Measurements from ENCODE around the gene CTNNA2. TPM values are rescaled to one million over a fixed set of nuclear protein-coding genes. Genes with fewer than 3 reads are reported as not detected.

The CTNNA2 gene
- total RNA-seq, 4 donors from 2014 or later: not detected

DNA sequence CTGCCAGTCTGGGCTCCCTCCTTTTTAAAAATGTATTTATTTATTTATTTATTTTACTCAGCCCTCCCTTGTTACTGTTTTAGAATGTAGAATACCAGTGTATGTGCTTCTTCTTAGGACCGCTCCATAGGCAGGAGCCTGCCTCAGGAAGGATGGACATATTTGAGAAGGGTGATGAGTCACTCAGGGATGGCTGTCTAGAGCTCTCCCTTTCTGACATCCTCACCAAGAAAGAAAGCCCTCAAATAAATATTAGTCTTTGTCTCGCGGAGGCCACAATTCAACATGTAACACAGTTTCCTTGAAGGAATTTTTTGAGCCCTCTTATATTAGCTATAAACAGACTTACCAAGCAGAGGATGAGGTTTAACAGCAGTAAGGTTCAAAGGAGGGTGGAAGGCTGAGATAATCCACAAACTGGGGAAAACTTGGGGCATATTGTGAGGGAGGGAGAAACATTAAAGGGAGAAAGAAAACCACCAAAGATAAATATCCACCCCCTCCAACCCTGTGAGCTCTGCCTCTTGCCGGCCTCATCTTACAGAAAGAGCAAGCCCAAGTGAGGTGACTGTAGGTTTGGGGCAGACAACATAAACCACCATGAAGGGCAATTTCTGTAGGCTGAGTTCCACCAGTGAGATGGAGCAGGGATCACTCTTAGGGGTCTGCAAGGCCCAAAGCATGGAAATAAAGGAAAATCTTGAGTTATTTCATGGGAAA is 628.3 kb downstream of the CTNNA2 start:
- TF ChIP-seq, protein P1, sequence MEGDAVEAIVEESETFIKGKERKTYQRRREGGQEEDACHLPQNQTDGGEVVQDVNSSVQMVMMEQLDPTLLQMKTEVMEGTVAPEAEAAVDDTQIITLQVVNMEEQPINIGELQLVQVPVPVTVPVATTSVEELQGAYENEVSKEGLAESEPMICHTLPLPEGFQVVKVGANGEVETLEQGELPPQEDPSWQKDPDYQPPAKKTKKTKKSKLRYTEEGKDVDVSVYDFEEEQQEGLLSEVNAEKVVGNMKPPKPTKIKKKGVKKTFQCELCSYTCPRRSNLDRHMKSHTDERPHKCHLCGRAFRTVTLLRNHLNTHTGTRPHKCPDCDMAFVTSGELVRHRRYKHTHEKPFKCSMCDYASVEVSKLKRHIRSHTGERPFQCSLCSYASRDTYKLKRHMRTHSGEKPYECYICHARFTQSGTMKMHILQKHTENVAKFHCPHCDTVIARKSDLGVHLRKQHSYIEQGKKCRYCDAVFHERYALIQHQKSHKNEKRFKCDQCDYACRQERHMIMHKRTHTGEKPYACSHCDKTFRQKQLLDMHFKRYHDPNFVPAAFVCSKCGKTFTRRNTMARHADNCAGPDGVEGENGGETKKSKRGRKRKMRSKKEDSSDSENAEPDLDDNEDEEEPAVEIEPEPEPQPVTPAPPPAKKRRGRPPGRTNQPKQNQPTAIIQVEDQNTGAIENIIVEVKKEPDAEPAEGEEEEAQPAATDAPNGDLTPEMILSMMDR (IDR thresholded peaks at IDR 0.05; ENCODE audit: low read depth): no peak

DNA sequence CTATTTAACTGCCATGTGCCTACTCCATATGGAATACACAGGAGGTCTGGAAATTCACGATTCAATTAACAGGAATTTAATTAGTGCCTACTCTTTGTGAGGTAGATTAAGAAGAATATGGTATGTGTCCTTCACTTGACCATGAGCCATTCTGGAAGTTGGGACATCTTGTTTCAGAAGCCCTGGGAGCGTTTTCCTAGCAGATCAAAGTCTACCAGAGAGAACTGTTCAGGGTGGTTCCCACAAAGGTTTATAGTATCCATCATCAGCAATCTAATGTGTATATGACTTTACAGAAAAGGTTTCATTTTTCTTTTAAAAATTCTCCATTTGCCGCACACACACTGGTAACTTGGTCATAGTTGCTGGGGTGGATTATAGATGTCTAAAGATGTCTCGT is 632.6 kb downstream of the CTNNA2 start:
- TF ChIP-seq, protein P1 (IDR thresholded peaks at IDR 0.05; ENCODE audit: low read depth): no peak

DNA sequence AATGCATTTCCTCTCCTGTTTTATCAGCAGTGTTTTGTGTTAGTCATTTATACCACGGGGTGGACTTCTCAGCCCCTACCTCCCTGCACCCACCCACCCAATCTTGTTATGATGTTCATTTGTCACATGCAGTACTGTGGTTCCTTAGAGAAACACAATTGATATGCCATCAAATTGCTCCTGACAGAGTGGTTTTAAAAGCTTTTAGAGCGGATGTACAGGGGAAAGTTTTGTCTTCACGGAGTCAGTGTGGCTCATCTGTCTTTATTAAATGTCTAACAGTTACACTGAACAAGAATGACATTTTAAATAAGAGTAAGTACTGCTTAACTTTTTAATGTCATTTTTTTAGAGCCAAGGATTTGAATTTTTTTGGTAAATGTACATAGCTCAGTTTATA is 634.8 kb downstream of the CTNNA2 start:
- TF ChIP-seq, protein P1 (IDR thresholded peaks at IDR 0.05; ENCODE audit: low read depth): no peak

DNA sequence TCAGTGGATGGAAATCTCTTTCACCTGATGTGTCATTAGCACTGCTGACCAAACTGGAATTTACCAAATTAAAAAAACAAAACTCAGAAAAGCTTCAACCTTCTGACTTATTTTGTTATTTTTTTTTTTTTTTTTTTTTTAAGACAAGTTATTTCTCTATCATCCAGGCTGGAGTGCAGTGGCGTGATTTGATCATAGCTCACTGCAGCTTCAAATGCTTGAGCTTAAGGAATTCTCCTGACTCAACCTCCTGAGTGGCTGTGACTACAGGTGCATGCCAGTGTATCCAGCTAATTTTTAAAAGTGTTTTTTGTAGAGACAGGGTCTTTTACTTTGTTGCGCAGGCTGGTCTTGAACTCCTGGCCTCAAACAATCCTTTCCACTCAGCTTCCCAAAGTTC is 636.1 kb downstream of the CTNNA2 start:
- TF ChIP-seq, protein P1 (IDR thresholded peaks at IDR 0.05; ENCODE audit: low read depth): no peak

DNA sequence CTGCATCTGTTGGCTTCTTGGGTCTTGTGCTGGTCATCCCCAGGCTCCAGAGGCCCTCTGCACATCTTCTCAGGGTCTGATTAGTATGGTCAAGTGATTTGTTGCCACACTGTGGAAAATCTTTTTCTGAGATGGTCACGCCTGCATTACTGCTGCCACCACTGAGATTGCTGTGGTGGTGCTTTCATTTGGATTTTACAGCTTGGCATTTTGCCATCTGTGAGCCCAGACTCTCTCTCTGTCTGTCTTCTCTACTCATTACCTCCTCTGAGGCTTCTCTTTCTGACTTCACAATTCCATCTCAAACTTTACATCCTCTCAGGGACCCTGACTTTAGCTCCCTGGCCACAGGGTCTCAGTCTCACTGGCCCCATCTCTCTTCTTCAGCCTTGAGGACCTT is 637.1 kb downstream of the CTNNA2 start:
- TF ChIP-seq, protein P1 (IDR thresholded peaks at IDR 0.05; ENCODE audit: low read depth): no peak

DNA sequence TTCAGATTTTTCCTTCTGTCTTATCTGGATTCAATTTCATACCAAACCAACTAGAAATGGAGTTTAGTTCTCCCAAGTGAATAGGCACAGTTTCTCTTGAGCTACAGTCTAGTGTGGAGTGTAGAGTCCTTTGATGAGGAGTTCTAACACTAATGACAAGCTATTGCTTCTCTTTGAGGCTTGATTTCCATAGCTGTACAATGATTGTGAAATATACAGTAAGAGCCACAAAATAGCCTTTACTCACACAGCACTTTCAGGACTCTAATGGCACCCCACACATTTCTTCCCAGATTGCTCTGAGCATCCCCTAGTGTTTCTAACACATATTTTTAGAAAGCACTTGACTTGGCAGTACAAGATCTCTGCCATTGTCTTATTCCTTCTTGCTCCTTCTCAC is 638.4 kb downstream of the CTNNA2 start:
- TF ChIP-seq, protein P1 (IDR thresholded peaks at IDR 0.05; ENCODE audit: low read depth): no peak

DNA sequence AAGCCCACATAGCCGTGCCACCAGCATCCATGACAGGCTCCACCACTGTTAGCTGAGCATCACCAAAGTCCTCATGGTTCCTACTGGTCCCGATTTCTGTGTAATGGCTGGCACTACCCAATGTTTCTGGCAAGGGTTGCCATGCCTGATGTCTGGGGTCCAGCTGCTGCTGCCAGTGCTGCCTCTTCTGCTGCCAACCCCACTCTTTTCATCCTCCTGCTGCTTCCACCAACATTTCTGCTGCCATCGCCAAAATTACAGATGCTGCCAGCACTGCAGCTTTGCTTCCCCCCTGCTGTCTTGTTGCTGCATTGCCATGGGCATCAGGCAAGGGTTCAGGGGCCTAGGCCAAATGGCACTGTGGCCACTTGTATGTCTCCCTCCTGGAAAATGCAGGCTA is 638.8 kb downstream of the CTNNA2 start:
- TF ChIP-seq, protein P1 (IDR thresholded peaks at IDR 0.05; ENCODE audit: low read depth): no peak

All from subcutaneous adipose tissue (tissue), 4 donors.